PC-9 (cell line): Measurements from ENCODE around the gene ARHGAP6. TPM values are rescaled to one million over a fixed set of nuclear protein-coding genes. Genes with fewer than 3 reads are reported as not detected.

Experiments used
- BruUV-seq: library from RNA; stranded (reverse); fragments of 400-500 nt; replicated peaks from 2 replicates; lab custom pipeline; 2021; lab: Mats Ljungman, UMichigan
- CTCF ChIA-PET: fragments of 300-600 bp; sonication (Branson Sonifier 250); formaldehyde crosslinking; loops from one replicate; lab custom pipeline; 2022; ENCODE audit warnings: antibody characterized with exemption; lab: Charles Lee
- POLR2A ChIA-PET: fragments of 300-600 bp; sonication (Branson Sonifier 250); formaldehyde crosslinking; loops from one replicate; lab custom pipeline; 2022; ENCODE audit warnings: antibody characterized with exemption; ENCODE audit not compliant: unreplicated experiment; lab: Charles Lee
- DNase-seq, 2 experiments: peaks; one replicate each; pipeline versions ENCODE4 v3.0.0 to v3.0.0-alpha.2; 2015 to 2022; ENCODE audit warnings: mixed read lengths in 1 of 2
- H2AFZ ChIP-seq: fragments of 200-600 bp; sonication (generic); 2 replicates; pipeline ENCODE4 v1.8.1; 2017; ENCODE audit warnings: antibody characterized with exemption
- H3F3A ChIP-seq: fragments of 200-600 bp; sonication (generic); 2 replicates; pipeline ENCODE4 v1.8.1; 2017; ENCODE audit warnings: antibody characterized with exemption, mild to moderate bottlenecking, low read depth; ENCODE audit not compliant: insufficient read depth
- H3K27ac ChIP-seq: fragments of 200-600 bp; sonication (generic); 2 replicates; pipeline ENCODE4 v1.6.1; 2016; ENCODE audit warnings: mixed run types
- H3K27me3 ChIP-seq: fragments of 200-600 bp; sonication (generic); 2 replicates; pipeline ENCODE4 v1.6.1; 2016; ENCODE audit warnings: low read depth, mixed run types; ENCODE audit not compliant: insufficient read depth
- H3K36me3 ChIP-seq: fragments of 200-600 bp; sonication (generic); 2 replicates; pipeline ENCODE4 v1.6.1; 2016; ENCODE audit warnings: low read depth, mixed run types
- H3K4me1 ChIP-seq: fragments of 200-600 bp; sonication (generic); replicated peaks from 2 replicates; pipeline ENCODE4 v1.6.1; 2016; ENCODE audit warnings: mixed run types; ENCODE audit not compliant: insufficient read depth
- H3K4me2 ChIP-seq: fragments of 200-600 bp; sonication (generic); 2 replicates; pipeline ENCODE4 v1.6.1; 2017; ENCODE audit warnings: mixed run types
- H3K4me3 ChIP-seq: fragments of 200-600 bp; sonication (generic); 2 replicates; pipeline ENCODE4 v1.6.1; 2016; ENCODE audit warnings: mixed run types
- H3K79me2 ChIP-seq: fragments of 200-600 bp; sonication (generic); 2 replicates; pipeline ENCODE4 v1.6.1; 2017; ENCODE audit warnings: low read depth, mixed run types
- H3K9me2 ChIP-seq: fragments of 200-600 bp; sonication (generic); 2 replicates; pipeline ENCODE4 v1.8.1; 2017; ENCODE audit warnings: mild to moderate bottlenecking; ENCODE audit not compliant: insufficient read depth
- H3K9me3 ChIP-seq: fragments of 200-600 bp; sonication (generic); 2 replicates; pipeline ENCODE4 v1.8.1; 2016; ENCODE audit warnings: low read depth; ENCODE audit not compliant: insufficient read depth
- H4K20me1 ChIP-seq: fragments of 200-600 bp; sonication (generic); 2 replicates; pipeline ENCODE4 v1.8.1; 2017; ENCODE audit not compliant: insufficient read depth
- EZH2 ChIP-seq: fragments of 200-600 bp; sonication (generic); IDR thresholded peaks from 2 replicates; pipeline ENCODE4 v1.8.0; 2017; ENCODE audit warnings: antibody characterized with exemption, low read depth
- intact Hi-C: fragments of 100-400 bp; cut with micrococcal nuclease; formaldehyde crosslinking; loops from one replicate; pipeline ENCODE4 v1.10.0; 2022; ENCODE audit not compliant: unreplicated experiment
- total RNA-seq: library from RNA; stranded (reverse); gene quantifications from 2 replicates; pipeline ENCODE4 v1.2.3, GENCODE V29; 2021
- TF ChIP-seq, protein P1 (sequence below): fragments of 200-600 bp; sonication (generic); conservative IDR thresholded peaks from 2 replicates; pipeline ENCODE4 v1.6.1; 2017; ENCODE audit warnings: mixed run types, antibody characterized with exemption, mild to moderate bottlenecking, moderate library complexity

ARHGAP6 gene
- total RNA-seq, 1 experiment from 2014 or later = not detected

- POLR2A ChIA-PET = no interaction called here
- Histone ChIP-seq H3K79me2 (no peaks in the 10 kb centered on the region), H3K27me3 (no peaks in the 10 kb centered on the region), H3K9me2 (no peaks in the 10 kb centered on the region), H4K20me1 (no peaks in the 10 kb centered on the region), H3F3A (no peaks in the 10 kb centered on the region), H3K4me1 (no peaks in the 10 kb centered on the region), H2AFZ (no peak overlapping the region), H3K9me3 (no peaks in the 10 kb centered on the region), H3K36me3 (no peaks in the 10 kb centered on the region), H3K4me2 (no peak overlapping the region), H3K4me3 (no peak overlapping the region), H3K27ac (no peak overlapping the region)
- intact Hi-C loops = no loop called here
- BruUV-seq = no TSS peak
- DNase-seq = no peak
- no peak for TF ChIP-seq EZH2
- TF ChIP-seq, protein P1, sequence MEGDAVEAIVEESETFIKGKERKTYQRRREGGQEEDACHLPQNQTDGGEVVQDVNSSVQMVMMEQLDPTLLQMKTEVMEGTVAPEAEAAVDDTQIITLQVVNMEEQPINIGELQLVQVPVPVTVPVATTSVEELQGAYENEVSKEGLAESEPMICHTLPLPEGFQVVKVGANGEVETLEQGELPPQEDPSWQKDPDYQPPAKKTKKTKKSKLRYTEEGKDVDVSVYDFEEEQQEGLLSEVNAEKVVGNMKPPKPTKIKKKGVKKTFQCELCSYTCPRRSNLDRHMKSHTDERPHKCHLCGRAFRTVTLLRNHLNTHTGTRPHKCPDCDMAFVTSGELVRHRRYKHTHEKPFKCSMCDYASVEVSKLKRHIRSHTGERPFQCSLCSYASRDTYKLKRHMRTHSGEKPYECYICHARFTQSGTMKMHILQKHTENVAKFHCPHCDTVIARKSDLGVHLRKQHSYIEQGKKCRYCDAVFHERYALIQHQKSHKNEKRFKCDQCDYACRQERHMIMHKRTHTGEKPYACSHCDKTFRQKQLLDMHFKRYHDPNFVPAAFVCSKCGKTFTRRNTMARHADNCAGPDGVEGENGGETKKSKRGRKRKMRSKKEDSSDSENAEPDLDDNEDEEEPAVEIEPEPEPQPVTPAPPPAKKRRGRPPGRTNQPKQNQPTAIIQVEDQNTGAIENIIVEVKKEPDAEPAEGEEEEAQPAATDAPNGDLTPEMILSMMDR = no peak
- CTCF ChIA-PET = no interaction called here
These were observed 297.9 kb downstream of the ARHGAP6 start for GRCh38 chrX:11367609-11368430.

DNA sequence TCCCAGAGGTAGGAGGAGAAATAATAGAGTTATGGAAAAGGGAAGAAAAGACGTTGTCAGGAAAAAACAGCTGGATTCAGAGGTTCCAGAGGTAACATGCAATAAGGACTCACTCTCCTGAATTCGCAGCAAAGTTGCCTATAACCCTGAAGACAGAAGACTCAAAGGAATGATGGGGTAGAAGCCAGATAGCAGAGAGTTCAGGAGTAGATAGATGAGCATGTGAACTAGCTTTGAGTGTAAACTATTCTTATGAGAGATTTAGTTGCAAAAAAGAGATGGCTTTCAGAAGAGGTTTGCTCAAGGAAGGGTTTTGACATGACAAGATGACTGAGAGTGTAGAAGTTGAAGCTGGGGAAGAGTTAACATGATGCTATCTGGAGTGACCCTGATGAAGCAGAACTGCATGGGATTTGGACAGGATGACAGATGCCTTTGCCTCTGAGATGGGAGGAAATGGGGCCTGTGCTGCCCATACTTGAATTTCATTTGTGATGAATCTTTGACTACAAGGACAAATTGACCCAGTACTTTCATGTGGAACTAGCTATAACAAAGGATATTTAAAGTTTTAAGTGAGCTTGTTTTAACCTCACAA lies 298.6 kb downstream of the ARHGAP6 start:
- Histone ChIP-seq H3K9me3 (no peaks in the 10 kb centered on the region), H3K9me2 (no peaks in the 10 kb centered on the region), H4K20me1 (no peaks in the 10 kb centered on the region), H2AFZ (no peak overlapping the region), H3K4me2 (no peak overlapping the region), H3K79me2 (no peaks in the 10 kb centered on the region), H3K36me3 (no peaks in the 10 kb centered on the region), H3K27me3 (no peaks in the 10 kb centered on the region), H3F3A (no peaks in the 10 kb centered on the region), H3K4me3 (no peak overlapping the region), H3K4me1 (no peaks in the 10 kb centered on the region), H3K27ac (no peak overlapping the region)
- TF ChIP-seq, protein P1 = no peak
- TF ChIP-seq EZH2 = no peak
- no peak for DNase-seq
- CTCF ChIA-PET = no interaction called here
- POLR2A ChIA-PET = no interaction called here
- intact Hi-C loops = no loop called here
- BruUV-seq = no TSS peak

GRCh38 chrX:11365426-11365825 lies 300.3 kb downstream of the ARHGAP6 start:
- no peaks in the 10 kb centered on the region for H3K79me2 ChIP-seq
- TF ChIP-seq, protein P1 = no peak
- TF ChIP-seq EZH2 = no peak
- H3K9me2 ChIP-seq = no peaks in the 10 kb centered on the region
- no peaks in the 10 kb centered on the region for H3K9me3 ChIP-seq
- BruUV-seq = no TSS peak
- ChIA-PET CTCF (no interaction called here), POLR2A (no interaction called here)
- H4K20me1 ChIP-seq = no peaks in the 10 kb centered on the region
- H3K4me1 ChIP-seq = no peaks in the 10 kb centered on the region
- intact Hi-C loops = no loop called here
- H3K36me3 ChIP-seq = no peaks in the 10 kb centered on the region
- H3F3A ChIP-seq = no peaks in the 10 kb centered on the region
- no peak overlapping the region for H2AFZ ChIP-seq
- no peak for DNase-seq
- no peak overlapping the region for H3K4me3 ChIP-seq
- no peak overlapping the region for H3K27ac ChIP-seq
- H3K4me2 ChIP-seq = no peak overlapping the region
- H3K27me3 ChIP-seq = no peaks in the 10 kb centered on the region
